DOHH2 (cell line): ENCODE measurements around the gene PDZRN4.

ENCODE experiments used
- H3F3A ChIP-seq: fragments of 200-600 bp; sonication (generic), shearing (Covaris generic); 2 replicates; pipeline ENCODE4 v1.6.0; 2016; ENCODE audit warnings: antibody characterized with exemption, mild to moderate bottlenecking; ENCODE audit not compliant: control insufficient read depth, insufficient read depth
- H3K27ac ChIP-seq: fragments of 200-600 bp; sonication (generic); 2 replicates; pipeline ENCODE4 v1.5.1; 2014; ENCODE audit warnings: low read depth, mild to moderate bottlenecking, low read length, moderate library complexity
- H3K27me3 ChIP-seq: fragments of 200-600 bp; sonication (generic); 2 replicates; pipeline ENCODE4 v1.6.1; 2014; ENCODE audit warnings: mild to moderate bottlenecking, low read length, mixed read lengths; ENCODE audit not compliant: control insufficient read depth
- H3K36me3 ChIP-seq: fragments of 200-600 bp; sonication (generic); 2 replicates; pipeline ENCODE4 v1.6.1; 2014; ENCODE audit warnings: mild to moderate bottlenecking, low read length, moderate library complexity, mixed read lengths; ENCODE audit not compliant: control insufficient read depth
- H3K4me1 ChIP-seq: fragments of 200-600 bp; sonication (generic); 2 replicates; pipeline ENCODE4 v1.6.1; 2014; ENCODE audit warnings: mild to moderate bottlenecking, low read length, mixed read lengths; ENCODE audit not compliant: control insufficient read depth
- H3K4me2 ChIP-seq: fragments of 200-600 bp; sonication (generic); 2 replicates; pipeline ENCODE4 v1.6.0; 2014; ENCODE audit warnings: mild to moderate bottlenecking, low read length, moderate library complexity
- H3K4me3 ChIP-seq: fragments of 200-600 bp; sonication (generic); 2 replicates; pipeline ENCODE4 v1.5.1; 2014; ENCODE audit warnings: mild to moderate bottlenecking, low read length, mixed read lengths
- H3K79me2 ChIP-seq: fragments of 200-600 bp; sonication (generic); 2 replicates; pipeline ENCODE4 v1.6.1; 2014; ENCODE audit warnings: mild to moderate bottlenecking, low read length, mixed read lengths; ENCODE audit not compliant: control insufficient read depth
- H3K9me2 ChIP-seq: fragments of 200-600 bp; sonication (generic); replicated peaks from 2 replicates; pipeline ENCODE4 v1.6.1; 2014; ENCODE audit warnings: mild to moderate bottlenecking, low read length, mixed read lengths; ENCODE audit not compliant: control insufficient read depth
- H3K9me3 ChIP-seq: fragments of 200-600 bp; sonication (generic); 2 replicates; pipeline ENCODE4 v1.6.1; 2014; ENCODE audit warnings: antibody characterized with exemption, low read length, mixed read lengths; ENCODE audit not compliant: control insufficient read depth, insufficient read depth
- H4K20me1 ChIP-seq: fragments of 200-600 bp; sonication (generic); 2 replicates; pipeline ENCODE4 v1.6.0; 2014; ENCODE audit warnings: low read depth, mild to moderate bottlenecking, antibody characterized with exemption, low read length, moderate library complexity; ENCODE audit not compliant: control insufficient read depth, insufficient read depth
- EZH2phosphoT487 ChIP-seq: fragments of 200-600 bp; sonication (generic); IDR thresholded peaks from 2 replicates; pipeline ENCODE4 v1.6.1; 2017; ENCODE audit warnings: borderline replicate concordance, mild to moderate bottlenecking, antibody characterized with exemption, low read length, moderate library complexity, mixed read lengths
- TF ChIP-seq, protein P1 (sequence below): fragments of 200-600 bp; sonication (generic); IDR thresholded peaks from one replicate; pipeline ENCODE4 v1.5.1; 2014; ENCODE audit warnings: antibody characterized with exemption, mild to moderate bottlenecking, low read depth, low read length; ENCODE audit not compliant: poor library complexity, severe bottlenecking

The PDZRN4 gene

DNA sequence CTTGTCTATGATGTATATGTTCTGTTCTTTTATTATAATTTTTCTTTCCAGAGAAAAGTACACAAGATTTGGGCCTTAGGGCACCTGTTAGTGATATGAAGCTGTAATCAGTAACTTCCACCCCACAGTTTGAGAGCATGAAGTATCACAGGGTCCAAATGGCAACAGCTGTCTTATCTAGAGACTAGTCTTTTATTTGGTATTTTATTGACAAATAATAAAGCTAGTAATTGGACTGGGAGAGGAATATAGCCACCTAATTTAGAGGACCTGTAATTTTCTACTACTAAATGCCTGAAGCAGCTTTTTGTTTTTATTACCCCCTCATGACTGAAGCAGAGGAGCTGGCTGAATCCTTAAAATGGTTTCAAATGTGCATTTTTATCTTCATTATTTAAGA is 174.8 kb downstream of the PDZRN4 start:
- H3K27me3 ChIP-seq = no peaks in the 10 kb centered on the region
- TF ChIP-seq EZH2phosphoT487 = no peak
- TF ChIP-seq, protein P1, sequence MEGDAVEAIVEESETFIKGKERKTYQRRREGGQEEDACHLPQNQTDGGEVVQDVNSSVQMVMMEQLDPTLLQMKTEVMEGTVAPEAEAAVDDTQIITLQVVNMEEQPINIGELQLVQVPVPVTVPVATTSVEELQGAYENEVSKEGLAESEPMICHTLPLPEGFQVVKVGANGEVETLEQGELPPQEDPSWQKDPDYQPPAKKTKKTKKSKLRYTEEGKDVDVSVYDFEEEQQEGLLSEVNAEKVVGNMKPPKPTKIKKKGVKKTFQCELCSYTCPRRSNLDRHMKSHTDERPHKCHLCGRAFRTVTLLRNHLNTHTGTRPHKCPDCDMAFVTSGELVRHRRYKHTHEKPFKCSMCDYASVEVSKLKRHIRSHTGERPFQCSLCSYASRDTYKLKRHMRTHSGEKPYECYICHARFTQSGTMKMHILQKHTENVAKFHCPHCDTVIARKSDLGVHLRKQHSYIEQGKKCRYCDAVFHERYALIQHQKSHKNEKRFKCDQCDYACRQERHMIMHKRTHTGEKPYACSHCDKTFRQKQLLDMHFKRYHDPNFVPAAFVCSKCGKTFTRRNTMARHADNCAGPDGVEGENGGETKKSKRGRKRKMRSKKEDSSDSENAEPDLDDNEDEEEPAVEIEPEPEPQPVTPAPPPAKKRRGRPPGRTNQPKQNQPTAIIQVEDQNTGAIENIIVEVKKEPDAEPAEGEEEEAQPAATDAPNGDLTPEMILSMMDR = no peak
- H4K20me1 ChIP-seq = no peaks in the 10 kb centered on the region
- no peak overlapping the region for H3K27ac ChIP-seq
- H3K4me3 ChIP-seq = no peak overlapping the region
- no peaks in the 10 kb centered on the region for H3K9me2 ChIP-seq
- no peaks in the 10 kb centered on the region for H3K9me3 ChIP-seq
- no peaks in the 10 kb centered on the region for H3K4me1 ChIP-seq
- no peak overlapping the region for H3K4me2 ChIP-seq
- no peaks in the 10 kb centered on the region for H3K36me3 ChIP-seq
- no peaks in the 10 kb centered on the region for H3F3A ChIP-seq
- no peaks in the 10 kb centered on the region for H3K79me2 ChIP-seq

GRCh38 chr12:41364211-41364610 is 176.1 kb downstream of the PDZRN4 start:
- Histone ChIP-seq H3K4me2 (no peak overlapping the region), H3K4me1 (no peaks in the 10 kb centered on the region), H3K4me3 (no peak overlapping the region), H3K36me3 (no peaks in the 10 kb centered on the region), H3K27me3 (no peaks in the 10 kb centered on the region), H4K20me1 (no peaks in the 10 kb centered on the region), H3K9me2 (no peaks in the 10 kb centered on the region), H3K27ac (no peak overlapping the region), H3K9me3 (no peaks in the 10 kb centered on the region), H3F3A (no peaks in the 10 kb centered on the region), H3K79me2 (no peaks in the 10 kb centered on the region)
- no peak for TF ChIP-seq EZH2phosphoT487
- TF ChIP-seq, protein P1 = no peak

DNA sequence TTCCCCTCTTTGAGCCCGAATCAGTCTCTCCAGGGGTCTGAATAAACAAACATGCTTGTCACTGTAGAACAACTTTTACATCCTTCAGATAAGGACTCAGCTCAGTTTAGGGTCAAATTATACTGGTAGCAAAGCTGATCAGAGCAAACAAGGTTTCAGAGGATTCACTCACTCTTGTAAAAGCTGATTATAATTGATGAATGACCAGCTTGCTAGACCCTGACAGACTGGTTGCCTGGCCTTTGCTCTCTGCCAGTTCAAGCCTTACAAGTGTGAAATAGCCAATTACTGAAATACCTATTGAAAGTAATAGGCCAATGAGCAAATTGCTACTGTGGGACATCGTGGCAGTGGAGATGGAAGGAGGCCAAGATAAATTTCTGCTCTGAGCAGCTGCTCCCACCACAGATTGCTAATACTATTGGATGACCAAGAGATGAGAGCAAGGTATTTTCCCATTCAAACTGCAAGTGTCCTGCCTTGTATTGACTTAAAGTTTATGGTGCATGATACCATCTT is 177.6 kb downstream of the PDZRN4 start:
- Histone ChIP-seq H4K20me1 (no peaks in the 10 kb centered on the region), H3K9me3 (no peaks in the 10 kb centered on the region), H3K4me3 (no peak overlapping the region), H3K79me2 (no peaks in the 10 kb centered on the region), H3K4me2 (no peak overlapping the region), H3K4me1 (no peaks in the 10 kb centered on the region), H3K9me2 (no peaks in the 10 kb centered on the region), H3K27ac (no peak overlapping the region), H3F3A (no peaks in the 10 kb centered on the region), H3K27me3 (no peaks in the 10 kb centered on the region), H3K36me3 (no peaks in the 10 kb centered on the region)
- no peak for TF ChIP-seq EZH2phosphoT487

GRCh38 chr12:41367726-41368405 is 179.7 kb downstream of the PDZRN4 start:
- Histone ChIP-seq H3K27me3 (no peaks in the 10 kb centered on the region), H3K4me1 (no peaks in the 10 kb centered on the region), H3K4me2 (no peak overlapping the region), H3K9me3 (no peaks in the 10 kb centered on the region), H3K36me3 (no peaks in the 10 kb centered on the region), H3K27ac (no peak overlapping the region), H4K20me1 (no peaks in the 10 kb centered on the region), H3K9me2 (no peaks in the 10 kb centered on the region), H3K4me3 (no peak overlapping the region), H3K79me2 (no peaks in the 10 kb centered on the region), H3F3A (no peaks in the 10 kb centered on the region)
- TF ChIP-seq, protein P1 = no peak
- no peak for TF ChIP-seq EZH2phosphoT487
